GM12801 (cell line): ENCODE results near the gene SLC25A29.

Source experiments
- TF ChIP-seq, protein P1 (sequence below): IDR thresholded peaks from one replicate; pipeline ENCODE4 v1.5.1; 2011; ENCODE audit warnings: control low read depth; ENCODE audit not compliant: insufficient read length; ENCODE audit errors: extremely low read depth

SLC25A29 gene

DNA sequence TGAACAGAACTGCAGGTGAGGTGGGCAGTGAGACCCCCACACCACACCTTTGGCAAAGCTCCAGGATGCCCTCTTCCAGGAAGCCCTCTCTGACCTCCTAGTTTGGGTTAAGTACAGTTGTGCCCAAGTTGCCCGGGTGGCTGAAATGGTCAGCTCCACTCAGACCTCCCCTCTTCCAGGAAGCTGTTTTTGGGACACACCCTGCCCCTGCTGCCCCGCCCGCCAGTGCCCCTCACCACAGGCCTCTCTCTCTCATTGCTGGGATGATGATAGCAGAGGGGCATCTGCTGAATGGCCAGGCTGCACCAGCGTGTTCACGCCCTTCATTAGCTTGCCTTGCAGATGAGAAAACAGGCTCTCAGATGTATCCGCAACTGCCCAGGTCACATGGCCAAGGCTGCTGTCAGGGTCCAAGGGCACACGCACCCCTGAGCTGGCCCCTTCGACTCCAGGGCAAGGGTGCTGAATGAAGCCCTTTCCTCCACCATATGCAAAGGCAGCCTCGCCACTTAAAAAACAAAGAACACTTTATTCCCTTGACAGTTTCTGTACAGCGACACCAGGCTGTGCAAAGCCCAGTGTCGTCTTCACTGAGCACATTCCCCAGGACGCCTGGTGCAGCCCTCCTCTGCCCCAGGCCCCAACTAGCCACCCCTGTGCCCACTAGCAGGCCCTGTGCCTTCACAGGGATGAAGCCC lies 15.5 kb downstream of the SLC25A29 start:
- TF ChIP-seq, protein P1, sequence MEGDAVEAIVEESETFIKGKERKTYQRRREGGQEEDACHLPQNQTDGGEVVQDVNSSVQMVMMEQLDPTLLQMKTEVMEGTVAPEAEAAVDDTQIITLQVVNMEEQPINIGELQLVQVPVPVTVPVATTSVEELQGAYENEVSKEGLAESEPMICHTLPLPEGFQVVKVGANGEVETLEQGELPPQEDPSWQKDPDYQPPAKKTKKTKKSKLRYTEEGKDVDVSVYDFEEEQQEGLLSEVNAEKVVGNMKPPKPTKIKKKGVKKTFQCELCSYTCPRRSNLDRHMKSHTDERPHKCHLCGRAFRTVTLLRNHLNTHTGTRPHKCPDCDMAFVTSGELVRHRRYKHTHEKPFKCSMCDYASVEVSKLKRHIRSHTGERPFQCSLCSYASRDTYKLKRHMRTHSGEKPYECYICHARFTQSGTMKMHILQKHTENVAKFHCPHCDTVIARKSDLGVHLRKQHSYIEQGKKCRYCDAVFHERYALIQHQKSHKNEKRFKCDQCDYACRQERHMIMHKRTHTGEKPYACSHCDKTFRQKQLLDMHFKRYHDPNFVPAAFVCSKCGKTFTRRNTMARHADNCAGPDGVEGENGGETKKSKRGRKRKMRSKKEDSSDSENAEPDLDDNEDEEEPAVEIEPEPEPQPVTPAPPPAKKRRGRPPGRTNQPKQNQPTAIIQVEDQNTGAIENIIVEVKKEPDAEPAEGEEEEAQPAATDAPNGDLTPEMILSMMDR, result no peak

DNA sequence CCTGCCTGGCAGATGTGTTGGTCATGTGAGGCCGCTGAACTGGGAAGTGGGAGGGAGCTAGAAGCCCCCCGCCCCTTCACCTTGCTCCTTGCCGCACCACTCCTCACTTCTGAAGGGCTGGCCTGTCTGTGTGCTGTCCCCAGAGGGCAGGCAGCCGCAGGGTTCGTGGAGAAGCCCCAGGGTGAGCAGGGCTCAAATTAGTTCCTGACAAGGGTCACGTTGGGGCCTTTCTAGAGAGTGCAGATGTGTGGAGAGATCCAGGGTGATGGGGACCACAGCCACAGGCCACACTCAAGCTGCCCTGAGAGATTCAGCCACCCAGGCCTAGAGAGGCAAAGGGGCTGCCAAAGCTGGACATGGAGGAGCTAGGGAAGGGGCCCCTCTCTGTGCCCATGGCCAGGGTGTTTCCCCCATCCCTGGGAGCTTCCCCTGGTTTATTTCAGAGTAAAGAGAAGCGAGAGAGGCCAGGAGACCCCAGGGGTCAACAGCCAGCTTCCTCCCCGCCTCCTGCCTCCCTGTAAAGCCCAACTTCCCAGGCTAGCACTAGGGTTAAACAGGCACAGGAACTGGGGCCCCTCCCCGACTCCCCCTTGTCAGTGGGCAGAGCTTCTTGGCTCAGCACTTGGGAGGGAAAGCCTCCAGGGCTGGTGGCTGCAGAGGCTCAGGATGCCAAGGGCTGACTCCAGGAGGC lies 16.2 kb downstream of the SLC25A29 start:
- TF ChIP-seq, protein P1, result no peak

DNA sequence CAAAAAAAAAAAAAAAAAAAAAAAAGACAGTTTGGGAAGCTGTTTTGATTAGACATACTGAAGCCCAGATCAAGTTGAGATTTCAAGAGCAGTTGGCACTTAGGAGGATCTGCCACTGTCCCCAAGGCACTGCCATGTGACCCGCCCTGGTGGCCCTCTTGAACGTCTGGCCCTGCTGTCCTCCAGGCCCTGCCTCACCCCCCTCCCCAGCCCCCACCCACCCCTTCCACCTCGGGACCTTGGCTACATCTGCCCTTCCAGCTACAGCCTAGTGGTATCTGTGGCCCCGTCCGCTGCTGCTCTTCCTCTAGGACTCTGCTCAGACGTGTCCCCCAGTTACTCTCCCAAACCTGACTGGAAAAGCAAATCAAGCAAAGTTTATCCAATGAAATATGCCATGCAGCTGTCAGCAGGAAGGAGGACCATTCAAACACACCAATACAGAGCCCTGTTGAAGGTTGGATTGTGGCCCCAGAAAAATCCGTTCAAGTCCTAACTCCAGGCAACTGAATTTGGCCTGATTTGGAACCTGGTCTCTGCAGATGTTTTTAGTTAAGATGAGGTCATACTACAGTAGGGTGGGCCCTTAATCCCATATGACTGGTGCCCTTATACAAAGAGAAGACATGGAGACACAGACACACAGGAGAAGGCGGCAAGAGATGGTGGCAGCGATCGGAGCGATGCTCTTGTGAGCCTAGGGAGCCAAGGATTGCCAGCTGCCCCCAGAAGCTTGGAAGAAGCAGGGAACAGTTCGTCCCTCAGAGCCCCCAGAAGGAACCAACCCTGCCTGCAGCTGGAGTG lies 17.7 kb downstream of the SLC25A29 start:
- TF ChIP-seq, protein P1, result no peak

DNA sequence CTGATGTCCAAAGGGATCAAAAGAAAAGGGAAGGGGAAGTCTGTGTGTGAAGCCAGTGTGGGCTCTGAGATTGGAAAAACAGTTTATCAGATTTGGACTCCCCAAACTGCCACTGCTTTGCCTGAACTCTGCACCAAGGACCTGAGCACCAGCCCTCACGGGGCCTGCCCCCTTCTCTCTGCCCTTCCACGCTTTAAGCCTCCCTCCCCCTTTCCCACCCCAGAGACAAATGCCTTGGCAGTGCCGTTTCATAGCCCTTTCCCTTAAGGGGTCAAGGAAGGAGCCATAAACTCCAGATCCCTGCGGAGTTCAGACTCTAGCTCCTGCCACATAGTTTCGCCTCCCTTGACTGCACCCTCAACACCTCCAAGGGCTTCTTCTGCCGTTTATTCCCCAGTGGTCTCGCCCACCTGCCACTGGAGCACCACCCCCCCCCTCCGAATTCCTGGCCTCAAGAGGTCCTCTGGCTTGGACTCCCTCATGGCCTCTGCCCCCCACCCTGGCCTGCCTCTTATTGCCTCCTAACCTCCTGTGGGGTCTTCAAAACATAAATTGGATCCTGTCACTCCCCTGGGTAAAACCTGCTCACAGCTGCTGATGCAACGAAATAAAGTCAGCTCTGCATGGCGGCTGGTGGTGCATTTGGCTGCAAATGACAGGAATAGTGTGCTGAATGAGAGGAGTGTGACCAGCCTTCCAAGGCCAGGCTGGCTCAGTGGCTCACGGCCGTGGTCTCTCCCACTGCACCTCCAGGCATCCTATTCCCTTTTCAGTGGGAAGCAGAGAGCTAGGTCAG lies 18.8 kb downstream of the SLC25A29 start:
- TF ChIP-seq, protein P1, result no peak

DNA sequence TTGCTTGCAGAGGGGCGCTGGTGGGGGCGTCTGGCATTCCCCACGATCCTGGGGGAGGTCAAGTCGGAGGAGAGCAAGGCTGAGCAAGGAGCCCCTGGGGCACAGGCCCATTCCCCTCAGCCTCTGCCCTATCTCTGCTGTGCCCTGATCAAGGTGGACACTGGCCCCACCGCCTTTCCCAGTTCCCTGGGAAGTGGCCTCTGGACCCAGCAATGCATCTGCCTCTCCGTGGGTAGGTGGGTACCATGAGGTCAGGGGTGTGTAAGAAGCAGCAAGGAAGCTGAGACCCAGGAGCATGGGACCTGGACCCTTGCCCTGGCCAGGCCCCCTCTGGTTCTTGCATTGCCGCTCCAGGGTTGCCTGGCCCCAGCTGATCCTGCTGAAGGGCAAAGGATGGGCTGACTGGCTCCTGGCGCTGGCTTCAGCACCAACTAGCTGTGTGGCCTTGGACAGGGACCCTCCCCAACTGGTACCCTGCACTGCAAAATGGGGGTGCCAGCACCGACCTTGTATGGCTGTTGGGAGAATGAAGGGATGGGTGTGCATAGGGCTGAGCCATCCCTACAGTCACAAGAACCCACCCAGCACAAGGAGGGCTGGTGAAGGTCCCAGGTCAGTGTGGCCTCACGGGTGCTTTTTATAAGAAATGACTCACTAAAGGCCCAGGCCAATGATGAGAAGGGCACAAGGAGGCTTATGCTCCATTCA lies 19.6 kb downstream of the SLC25A29 start:
- TF ChIP-seq, protein P1, result no peak

DNA sequence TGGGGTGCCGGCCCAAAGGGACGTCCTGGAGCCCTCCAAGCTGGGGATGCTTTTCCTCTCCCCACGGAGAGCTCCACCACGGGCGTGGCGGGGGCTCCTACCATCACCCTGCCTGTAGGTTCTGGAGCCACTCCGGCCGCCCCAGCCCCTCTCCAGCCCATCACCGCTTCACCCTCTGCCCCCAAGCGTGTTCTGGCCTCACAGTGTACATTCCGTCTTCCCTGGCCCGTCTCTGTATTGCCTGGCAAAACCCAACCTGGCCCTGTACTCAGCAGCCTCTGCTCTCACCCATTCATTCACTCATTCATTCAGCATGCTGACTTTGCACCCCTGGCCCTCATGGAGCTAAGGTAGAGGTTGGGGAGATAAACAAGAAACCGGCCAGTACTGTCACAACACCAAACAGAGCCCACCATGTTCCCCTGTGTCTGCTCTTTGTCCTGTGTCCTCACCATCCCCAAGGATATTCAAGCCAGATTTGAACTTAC lies 20.3 kb downstream of the SLC25A29 start:
- TF ChIP-seq, protein P1, result no peak
